IMR-90 (cell line): ENCODE results near the gene MTX2. TPM values are rescaled to one million over a fixed set of nuclear protein-coding genes. Genes with fewer than 3 reads are reported as not detected.

ENCODE experiments used
- ATAC-seq: fragments of 200-7000 bp; cut with Tn5 transposase; 2 replicates; pipeline ENCODE4 v1.9.1; 2020; ENCODE audit warnings: low read depth, mild to moderate bottlenecking, moderate library complexity
- BruUV-seq: library from RNA; stranded (reverse); fragments of 400-500 nt; replicated peaks from 2 replicates; lab custom pipeline; 2021; lab: Mats Ljungman, UMichigan
- CTCF ChIA-PET: fragments of 300-600 bp; formaldehyde crosslinking; extraction: SDS; loops from one replicate; lab custom pipeline; 2021; ENCODE audit warnings: antibody characterized with exemption; lab: Yijun Ruan, JAX
- POLR2A ChIA-PET: fragments of 300-600 bp; sonication (Branson Sonifier 250); formaldehyde crosslinking; loops from one replicate; lab custom pipeline; 2022; ENCODE audit warnings: antibody characterized with exemption; ENCODE audit not compliant: unreplicated experiment; lab: Charles Lee
- DNase-seq: peaks from one replicate; pipeline ENCODE4 v3.0.0; 2013
- H2AFZ ChIP-seq: replicated peaks from 2 replicates; pipeline ENCODE3; 2013; ENCODE audit warnings: low read length, mild to moderate bottlenecking; ENCODE audit not compliant: poor library complexity
- H2AK5ac ChIP-seq: 2 replicates; pipeline ENCODE4 v1.6.1; 2013; ENCODE audit warnings: low read depth, low read length, inconsistent platforms
- H2AK9ac ChIP-seq: replicated peaks from 2 replicates; pipeline ENCODE3; 2013; ENCODE audit warnings: mild to moderate bottlenecking, low read depth, low read length, moderate library complexity; ENCODE audit not compliant: poor library complexity
- H2BK120ac ChIP-seq: 2 replicates; pipeline ENCODE4 v1.6.1; 2013; ENCODE audit warnings: low read depth, low read length, inconsistent platforms
- H2BK15ac ChIP-seq: 3 replicates; pipeline ENCODE4 v1.6.1; 2013; ENCODE audit warnings: low read depth, low read length, inconsistent platforms
- H2BK20ac ChIP-seq: 2 replicates; pipeline ENCODE4 v1.6.1; 2013; ENCODE audit warnings: low read depth, mild to moderate bottlenecking, inconsistent platforms, low read length, moderate library complexity
- H2BK5ac ChIP-seq: 2 replicates; pipeline ENCODE4 v1.6.1; 2013; ENCODE audit warnings: mild to moderate bottlenecking, low read depth, low read length, inconsistent platforms; ENCODE audit not compliant: poor library complexity, severe bottlenecking
- H3K14ac ChIP-seq: replicated peaks from 2 replicates; pipeline ENCODE4 v1.6.1; 2013; ENCODE audit warnings: low read depth, low read length, inconsistent platforms
- H3K18ac ChIP-seq: 2 replicates; pipeline ENCODE4 v1.6.1; 2013; ENCODE audit warnings: low read depth, low read length, control low read depth
- H3K23ac ChIP-seq: 2 replicates; pipeline ENCODE4 v1.6.1; 2013; ENCODE audit warnings: low read depth, low read length, inconsistent platforms
- H3K27ac ChIP-seq: 2 replicates; pipeline ENCODE4 v1.5.1; 2013; ENCODE audit warnings: mild to moderate bottlenecking, control low read depth, low read length; ENCODE audit not compliant: insufficient read depth
- H3K27me3 ChIP-seq: 2 replicates; pipeline ENCODE4 v1.6.1; 2013; ENCODE audit warnings: low read length; ENCODE audit not compliant: control insufficient read depth, insufficient read depth
- H3K36me3 ChIP-seq: 2 replicates; pipeline ENCODE4 v1.6.1; 2013; ENCODE audit warnings: low read length, mixed read lengths; ENCODE audit not compliant: control insufficient read depth, insufficient read depth
- H3K4ac ChIP-seq: 2 replicates; pipeline ENCODE4 v1.6.1; 2013; ENCODE audit warnings: low read depth, low read length, inconsistent platforms
- H3K4me1 ChIP-seq: 2 replicates; pipeline ENCODE4 v1.6.1; 2013; ENCODE audit warnings: low read length, mixed read lengths; ENCODE audit not compliant: control insufficient read depth, insufficient read depth
- H3K4me2 ChIP-seq: 2 replicates; pipeline ENCODE4 v1.6.1; 2013; ENCODE audit warnings: low read depth, mild to moderate bottlenecking, control low read depth, low read length, moderate library complexity
- H3K4me3 ChIP-seq: 2 replicates; pipeline ENCODE4 v1.5.1; 2013; ENCODE audit warnings: low read depth, mild to moderate bottlenecking, control low read depth, low read length, moderate library complexity; ENCODE audit not compliant: insufficient read depth
- H3K56ac ChIP-seq: 2 replicates; pipeline ENCODE4 v1.6.1; 2013; ENCODE audit warnings: low read length, inconsistent platforms; ENCODE audit not compliant: insufficient read depth; ENCODE audit errors: extremely low read depth
- H3K79me1 ChIP-seq, 2 experiments: 2 replicates each; pipeline ENCODE4 v1.6.1; 2013; ENCODE audit warnings: low read length in 2 of 2, inconsistent platforms in 1 of 2, low read depth in 1 of 2
- H3K9ac ChIP-seq: 2 replicates; pipeline ENCODE4 v1.6.1; 2013; ENCODE audit warnings: low read depth, low read length, control low read depth
- H3K9me1 ChIP-seq: 2 replicates; pipeline ENCODE4 v1.6.1; 2013; ENCODE audit warnings: low read length, inconsistent platforms; ENCODE audit not compliant: insufficient read depth
- H3K9me3 ChIP-seq: 2 replicates; pipeline ENCODE4 v1.6.1; 2013; ENCODE audit warnings: low read length; ENCODE audit not compliant: control insufficient read depth, insufficient read depth
- H4K20me1 ChIP-seq: 2 replicates; pipeline ENCODE4 v1.6.1; 2013; ENCODE audit warnings: low read length, inconsistent platforms; ENCODE audit not compliant: insufficient read depth
- H4K5ac ChIP-seq: 2 replicates; pipeline ENCODE4 v1.6.1; 2013; ENCODE audit warnings: mild to moderate bottlenecking, low read depth, low read length, control low read depth
- H4K8ac ChIP-seq, 2 experiments: 2 replicates each; pipeline ENCODE4 v1.6.1; 2013; ENCODE audit warnings: low read depth in 2 of 2, low read length in 2 of 2, control low read depth in 1 of 2, inconsistent platforms in 1 of 2
- H4K91ac ChIP-seq: 2 replicates; pipeline ENCODE4 v1.6.1; 2013; ENCODE audit warnings: low read depth, low read length, inconsistent platforms; ENCODE audit not compliant: insufficient read depth
- BHLHE40 ChIP-seq: fragments of 150-350 bp; IDR thresholded peaks from 2 replicates; pipeline ENCODE4 v1.6.1; 2016; ENCODE audit warnings: mild to moderate bottlenecking, low read depth, low read length
- CEBPB ChIP-seq: IDR thresholded peaks from 2 replicates; pipeline ENCODE4 v1.6.1; 2012; ENCODE audit warnings: low read depth, low read length, improper control_type of control experiment
- CHD1 ChIP-seq: IDR thresholded peaks from 2 replicates; pipeline ENCODE4 v1.6.1; 2012; ENCODE audit warnings: low read depth, low read length, improper control_type of control experiment
- CTCF ChIP-seq: conservative IDR thresholded peaks from 2 replicates; pipeline ENCODE4 v1.5.1; 2012; ENCODE audit warnings: mild to moderate bottlenecking, low read depth, low read length, improper control_type of control experiment
- ELK1 ChIP-seq: fragments of 150-350 bp; IDR thresholded peaks from 2 replicates; pipeline ENCODE4 v1.6.1; 2016; ENCODE audit warnings: low read depth, mild to moderate bottlenecking, low read length, moderate library complexity, borderline replicate concordance
- FOS ChIP-seq: fragments of 150-350 bp; IDR thresholded peaks from 2 replicates; pipeline ENCODE4 v1.6.1; 2016; ENCODE audit warnings: low read depth, low read length
- MAFK ChIP-seq: IDR thresholded peaks from 2 replicates; pipeline ENCODE4 v1.6.1; 2012; ENCODE audit warnings: low read depth, low read length, improper control_type of control experiment
- MAZ ChIP-seq: IDR thresholded peaks from 2 replicates; pipeline ENCODE4 v1.6.1; 2012; ENCODE audit warnings: low read depth, mild to moderate bottlenecking, low read length, improper control_type of control experiment, moderate library complexity, borderline replicate concordance
- MXI1 ChIP-seq: IDR thresholded peaks from 2 replicates; pipeline ENCODE4 v1.6.1; 2012; ENCODE audit warnings: low read depth, mild to moderate bottlenecking, low read length, moderate library complexity, borderline replicate concordance
- NFE2L2 ChIP-seq: fragments of 150-350 bp; IDR thresholded peaks from 2 replicates; pipeline ENCODE4 v1.6.1; 2016; ENCODE audit warnings: low read depth, mild to moderate bottlenecking, low read length
- POLR2A ChIP-seq: IDR thresholded peaks from 2 replicates; pipeline ENCODE4 v1.6.1; 2012; ENCODE audit warnings: mild to moderate bottlenecking, low read depth, low read length
- RAD21 ChIP-seq: IDR thresholded peaks from 2 replicates; pipeline ENCODE4 v1.6.1; 2012; ENCODE audit warnings: low read length, improper control_type of control experiment
- RCOR1 ChIP-seq: IDR thresholded peaks from 2 replicates; pipeline ENCODE4 v1.6.1; 2012; ENCODE audit warnings: mild to moderate bottlenecking, low read length, improper control_type of control experiment; ENCODE audit not compliant: insufficient replicate concordance
- RFX5 ChIP-seq: IDR thresholded peaks from 2 replicates; pipeline ENCODE4 v1.8.0; 2012; ENCODE audit warnings: low read depth, mild to moderate bottlenecking, low read length, moderate library complexity
- SMC3 ChIP-seq: fragments of 150-350 bp; IDR thresholded peaks from 2 replicates; pipeline ENCODE4 v1.6.1; 2016; ENCODE audit warnings: low read depth, mild to moderate bottlenecking, antibody characterized with exemption, low read length, moderate library complexity
- USF2 ChIP-seq: fragments of 150-350 bp; IDR thresholded peaks from 2 replicates; pipeline ENCODE4 v1.6.1; 2017; ENCODE audit warnings: mild to moderate bottlenecking, antibody characterized with exemption, low read length, low read depth
- WGBS, 2 experiments: methylation state at CpG; one replicate each; pipeline versions ENCODE4 v1.1.5 to v1.1.7; 2013; ENCODE audit warnings: missing lambda C conversion rate in 2 of 2; ENCODE audit not compliant: insufficient read length in 1 of 2; ENCODE audit errors: extremely low coverage in 2 of 2; 5-methylcytosine and 5-hydroxymethylcytosine counted together
- dilution Hi-C: fragments of 300-500 bp; cut with HindIII; formaldehyde crosslinking; loops from one replicate; pipeline ENCODE4 v1.14.3; 2018; ENCODE audit warnings: low sequenced_read_pairs; ENCODE audit not compliant: unreplicated experiment
- in situ Hi-C: fragments of 300-500 bp; cut with MboI; formaldehyde crosslinking; loops from 3 replicates; pipeline ENCODE4 v1.14.3; 2019; ENCODE audit warnings: low sequenced_read_pairs, inconsistent platforms, mixed read lengths
- intact Hi-C: fragments of 100-400 bp; cut with micrococcal nuclease; formaldehyde crosslinking; loops from 2 replicates; pipeline ENCODE4 v1.10.0; 2022
- polyA plus RNA-seq, 3 experiments: library from polyadenylated mRNA; depleted of rRNA; stranded (reverse); fragments of >200 nt; gene quantifications; 2 replicates each; pipeline ENCODE4 v1.2.3, GENCODE V29; 2012; ENCODE audit warnings: low replicate concordance in 1 of 3
- total RNA-seq: library from RNA; depleted of rRNA; stranded (reverse); fragments of >200 nt; gene quantifications from 2 replicates; pipeline ENCODE4 v1.2.3, GENCODE V29; 2012

Gene MTX2
- total and polyA plus RNA-seq, 2 of the 4 experiments (the other 2 are of a cell fraction) = 24.9 to 37.8 TPM

GRCh38 chr2:176364273-176364977, 95.2 kb downstream of the MTX2 start:
- Histone ChIP-seq H2BK5ac (no peak overlapping the region), H3K9me3 (no peaks in the 10 kb centered on the region), H3K27ac (no peak overlapping the region), H3K36me3 (no peaks in the 10 kb centered on the region), H3K27me3 (no peaks in the 10 kb centered on the region), H3K79me1 (no peaks in the 10 kb centered on the region), H3K9me1 (no peaks in the 10 kb centered on the region), H3K4ac (no peak overlapping the region), H3K4me1 (no peaks in the 10 kb centered on the region), H3K23ac (no peak overlapping the region), H2BK15ac (no peak overlapping the region), H3K18ac (no peak overlapping the region), H3K4me2 (no peak overlapping the region), H4K20me1 (no peaks in the 10 kb centered on the region), H3K4me3 (no peak overlapping the region), H4K91ac (no peak overlapping the region), H3K56ac (no peak overlapping the region), H3K14ac (no peak overlapping the region), H4K8ac (no peak overlapping the region), H2AK5ac (no peak overlapping the region), H3K9ac (no peak overlapping the region), H4K5ac (no peak overlapping the region), H2AFZ (no peak overlapping the region), H2AK9ac (no peak overlapping the region), H2BK20ac (no peak overlapping the region), H2BK120ac (no peak overlapping the region)
- TF ChIP-seq NFE2L2 (no peak), MAZ (no peak), CHD1 (no peak), CTCF (no peak), USF2 (no peak), MXI1 (no peak), POLR2A (no peak), SMC3 (no peak), BHLHE40 (no peak), CEBPB (no peak), FOS (no peak), RFX5 (no peak), ELK1 (no peak), RAD21 (no peak), MAFK (no peak), RCOR1 (no peak)
- in situ Hi-C loops (no loop called here), intact Hi-C loops (no loop called here), dilution Hi-C loops (no loop called here)
- no TSS peak for BruUV-seq
- DNase-seq (no peak), ATAC-seq (no peak)
- CTCF ChIA-PET = interaction anchor here (0.6 kb wide), 1 partner anchor 35 kb away, joined by 4 read pairs; no protein-coding TSS in a partner anchor
- POLR2A ChIA-PET = no interaction called here
- WGBS, 2 experiments = no CpG with 5 or more reads among the region's 3 CpGs
